Cardiac fibroblast (primary cell): ENCODE data around the gene STK16.

Source experiments
- DNase-seq, 2 donors: peaks; one replicate each; pipeline versions ENCODE4 v3.0.0 to v3.0.0-alpha.2; 2010; ENCODE audit warnings: low read depth in 2 of 2
- H3K4me3 ChIP-seq, 2 donors: replicated peaks in 1 of 2; 1 replicate in 1 of 2; 2 replicates in 1 of 2; pipeline ENCODE4 v1.5.1; 2011; ENCODE audit warnings: low read depth in 2 of 2, low read length in 2 of 2, mild to moderate bottlenecking in 2 of 2, moderate library complexity in 1 of 2
- TF ChIP-seq, protein P1 (sequence below): IDR thresholded peaks from one replicate; pipeline ENCODE4 v1.5.1; 2011; ENCODE audit warnings: low read depth, mild to moderate bottlenecking, low read length, inconsistent platforms

STK16 gene

DNA sequence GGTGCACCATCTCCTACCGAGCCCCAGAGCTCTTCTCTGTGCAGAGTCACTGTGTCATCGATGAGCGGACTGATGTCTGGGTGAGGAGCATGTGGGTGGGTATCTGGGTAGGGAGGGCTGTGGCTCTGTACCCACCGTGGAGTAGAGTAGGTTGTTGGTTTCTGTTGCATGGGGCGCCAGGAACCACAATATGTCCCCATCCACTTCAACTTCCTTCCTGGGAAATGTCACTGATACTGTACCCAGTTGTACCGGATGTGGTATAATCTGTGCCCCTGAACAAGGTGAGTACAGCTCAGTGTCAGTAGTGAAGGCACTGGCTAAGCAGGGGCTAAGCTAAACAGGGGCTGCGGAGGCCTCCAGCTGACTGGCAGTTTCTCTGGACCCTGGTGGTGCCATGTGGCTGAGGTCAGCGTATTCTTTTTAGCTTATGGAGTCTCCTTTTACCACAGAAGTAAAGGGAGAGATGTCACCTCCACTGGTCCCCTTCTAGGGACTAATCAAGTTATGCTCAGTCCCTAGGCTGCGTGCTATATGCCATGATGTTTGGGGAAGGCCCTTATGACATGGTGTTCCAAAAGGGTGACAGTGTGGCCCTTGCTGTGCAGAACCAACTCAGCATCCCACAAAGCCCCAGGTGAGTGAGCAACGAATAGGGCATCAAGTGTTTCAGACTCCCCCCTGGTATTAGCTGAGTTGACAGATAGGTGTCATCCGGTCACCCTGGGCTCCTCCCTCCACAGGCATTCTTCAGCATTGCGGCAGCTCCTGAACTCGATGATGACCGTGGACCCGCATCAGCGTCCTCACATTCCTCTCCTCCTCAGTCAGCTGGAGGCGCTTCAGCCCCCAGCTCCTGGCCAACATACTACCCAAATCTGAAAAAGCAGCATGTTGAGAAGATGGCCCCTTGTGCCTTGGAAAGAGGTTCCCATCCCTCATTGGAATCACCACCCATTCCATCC, 2.7 kb downstream of the STK16 start:
- no peak overlapping the region for H3K4me3 ChIP-seq
- TF ChIP-seq, protein P1, sequence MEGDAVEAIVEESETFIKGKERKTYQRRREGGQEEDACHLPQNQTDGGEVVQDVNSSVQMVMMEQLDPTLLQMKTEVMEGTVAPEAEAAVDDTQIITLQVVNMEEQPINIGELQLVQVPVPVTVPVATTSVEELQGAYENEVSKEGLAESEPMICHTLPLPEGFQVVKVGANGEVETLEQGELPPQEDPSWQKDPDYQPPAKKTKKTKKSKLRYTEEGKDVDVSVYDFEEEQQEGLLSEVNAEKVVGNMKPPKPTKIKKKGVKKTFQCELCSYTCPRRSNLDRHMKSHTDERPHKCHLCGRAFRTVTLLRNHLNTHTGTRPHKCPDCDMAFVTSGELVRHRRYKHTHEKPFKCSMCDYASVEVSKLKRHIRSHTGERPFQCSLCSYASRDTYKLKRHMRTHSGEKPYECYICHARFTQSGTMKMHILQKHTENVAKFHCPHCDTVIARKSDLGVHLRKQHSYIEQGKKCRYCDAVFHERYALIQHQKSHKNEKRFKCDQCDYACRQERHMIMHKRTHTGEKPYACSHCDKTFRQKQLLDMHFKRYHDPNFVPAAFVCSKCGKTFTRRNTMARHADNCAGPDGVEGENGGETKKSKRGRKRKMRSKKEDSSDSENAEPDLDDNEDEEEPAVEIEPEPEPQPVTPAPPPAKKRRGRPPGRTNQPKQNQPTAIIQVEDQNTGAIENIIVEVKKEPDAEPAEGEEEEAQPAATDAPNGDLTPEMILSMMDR = no peak

GRCh38 chr2:219248845-219249202, 3.5 kb downstream of the STK16 start:
- peak in 1 of 2 donors; percentile 21 for DNase-seq
- TF ChIP-seq, protein P1 = no peak
- H3K4me3 ChIP-seq = no peak overlapping the region

More for the DNA sequence above, 2.7 kb downstream of the STK16 start:
- DNase-seq = no peak

DNA sequence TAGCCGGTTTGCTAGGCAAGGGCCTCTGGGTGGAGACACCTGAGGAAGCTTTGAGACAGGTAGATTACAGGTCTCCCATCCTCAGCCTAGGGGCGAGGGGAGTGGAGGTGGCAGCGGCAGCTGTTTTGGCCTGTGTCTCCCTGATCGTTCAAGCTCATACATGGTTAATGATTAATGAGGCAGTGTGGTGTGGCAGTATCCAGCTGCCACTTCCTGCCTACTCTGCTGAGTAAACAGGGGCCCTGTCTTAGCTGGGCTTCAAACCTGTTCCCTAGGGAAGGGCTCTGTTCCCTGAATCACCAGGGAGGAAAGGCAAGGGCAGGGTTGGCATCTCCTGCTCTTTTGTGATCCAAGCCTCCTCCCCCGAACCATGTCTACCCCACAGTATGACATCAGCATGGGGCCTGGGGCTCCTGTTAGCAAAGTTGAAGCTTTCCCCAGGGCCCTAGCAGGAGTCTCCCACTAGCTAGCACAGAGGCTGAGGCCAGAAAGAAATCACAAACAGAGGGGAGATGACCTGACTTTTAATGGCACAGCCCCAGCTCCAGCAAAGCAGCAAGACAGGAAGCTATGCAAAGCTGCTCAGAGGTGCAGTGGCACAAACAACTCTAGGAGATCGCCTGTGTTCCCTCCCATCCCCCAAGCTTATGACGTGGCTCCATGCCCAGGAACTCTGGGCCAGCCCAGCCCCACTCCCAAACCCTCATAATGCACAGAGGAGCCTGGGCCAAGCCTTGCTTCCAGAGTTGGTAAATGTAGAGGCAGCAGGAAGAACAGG, 4.1 kb downstream of the STK16 start:
- peak; percentile 89 to 96 for DNase-seq
- TF ChIP-seq, protein P1 = no peak
- H3K4me3 ChIP-seq = no peak overlapping the region

DNA sequence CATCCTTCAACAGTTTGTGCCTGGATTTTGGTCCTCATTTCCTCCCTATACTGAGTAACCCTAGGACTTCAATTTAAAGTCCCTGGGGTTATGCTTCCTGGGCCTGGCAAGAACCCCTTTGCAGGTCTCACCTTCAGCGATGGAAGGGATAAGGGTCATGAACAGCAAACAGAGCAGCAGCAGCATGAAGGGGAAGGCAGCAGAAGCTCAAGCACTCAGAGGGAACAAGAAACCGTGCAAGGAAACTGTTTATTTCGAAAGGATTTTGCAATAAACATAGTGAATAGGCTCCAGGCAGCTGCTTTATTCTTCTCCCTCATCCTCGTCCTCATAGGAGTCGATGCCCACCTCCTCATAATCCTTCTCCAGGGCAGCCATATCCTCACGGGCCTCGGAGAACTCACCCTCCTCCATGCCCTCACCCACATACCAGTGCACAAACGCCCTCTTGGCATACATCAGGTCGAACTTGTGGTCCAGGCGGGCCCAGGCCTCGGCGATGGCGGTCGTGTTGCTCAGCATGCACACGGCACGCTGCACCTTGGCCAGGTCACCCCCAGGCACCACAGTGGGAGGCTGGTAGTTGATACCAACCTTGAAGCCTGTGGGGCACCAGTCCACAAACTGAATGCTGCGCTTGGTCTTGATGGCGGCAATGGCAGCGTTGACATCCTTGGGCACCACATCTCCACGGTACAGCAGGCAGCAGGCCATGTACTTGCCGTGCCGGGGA, 4.9 kb downstream of the STK16 start:
- TF ChIP-seq, protein P1 = no peak
- no peak overlapping the region for H3K4me3 ChIP-seq
- DNase-seq = peak in 1 of 2 donors; percentile 19

DNA sequence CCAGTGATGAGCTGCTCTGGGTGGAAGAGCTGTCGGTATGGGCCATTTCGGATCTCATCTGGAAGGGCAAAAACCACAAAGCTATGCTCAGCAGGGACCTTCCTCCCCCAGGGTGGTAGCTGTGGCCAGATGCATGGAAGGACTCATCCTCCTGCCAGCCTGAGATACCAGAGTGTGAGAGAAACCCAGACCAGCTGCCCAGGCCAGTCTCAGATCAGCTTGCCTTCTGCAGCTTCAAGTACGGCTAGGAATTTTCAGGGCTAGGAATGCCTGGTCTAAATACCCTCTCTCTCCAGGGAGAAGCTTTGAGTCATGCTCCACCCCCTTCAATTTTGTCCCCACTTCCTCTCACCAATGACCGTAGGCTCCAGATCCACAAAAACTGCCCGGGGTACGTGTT, 6.4 kb downstream of the STK16 start:
- H3K4me3 ChIP-seq = no peak overlapping the region
- TF ChIP-seq, protein P1 = no peak
- peak in 1 of 2 donors; percentile 22 for DNase-seq

GRCh38 chr2:219252084-219252483, 6.8 kb downstream of the STK16 start:
- no peak overlapping the region for H3K4me3 ChIP-seq
- DNase-seq = no peak
- TF ChIP-seq, protein P1 = no peak
